HG03565 (cell line): ENCODE measurements around the gene SUN2.

Experiments used
- ATAC-seq: cut with Tn5 transposase; IDR thresholded peaks from one replicate; pipeline ENCODE4 v1.9.1; 2021; ENCODE audit warnings: mild to moderate bottlenecking, moderate library complexity; ENCODE audit not compliant: unreplicated experiment

Gene SUN2

GRCh38 chr22:38754751-38755154 lies 1.0 kb downstream of the SUN2 start:
- ATAC-seq, result no peak

GRCh38 chr22:38753948-38754750 lies 1.6 kb downstream of the SUN2 start:
- ATAC-seq, result no peak

- ATAC-seq, result no peak
Measured at GRCh38 chr22:38751422-38752346, 4.1 kb downstream of the SUN2 start.

GRCh38 chr22:38751066-38751421 lies 4.8 kb downstream of the SUN2 start:
- ATAC-seq, result no peak

GRCh38 chr22:38750638-38751037 lies 5.2 kb downstream of the SUN2 start:
- ATAC-seq, result no peak

GRCh38 chr22:38750104-38750503 lies 5.7 kb downstream of the SUN2 start:
- no peak for ATAC-seq

GRCh38 chr22:38748487-38749136 lies 7.2 kb downstream of the SUN2 start:
- no peak for ATAC-seq

- ATAC-seq, result no peak
Measured at GRCh38 chr22:38745676-38746460, 9.9 kb downstream of the SUN2 start.

GRCh38 chr22:38744981-38745380 lies 10.8 kb downstream of the SUN2 start:
- no peak for ATAC-seq

GRCh38 chr22:38742176-38742942 lies 13.4 kb downstream of the SUN2 start:
- ATAC-seq, result no peak

GRCh38 chr22:38741576-38741975 lies 14.2 kb downstream of the SUN2 start:
- ATAC-seq, result no peak

- ATAC-seq, result no peak
Measured at GRCh38 chr22:38741166-38741565, 14.6 kb downstream of the SUN2 start.

GRCh38 chr22:38740754-38741153 lies 15.0 kb downstream of the SUN2 start:
- no peak for ATAC-seq

- ATAC-seq, result no peak
Measured at GRCh38 chr22:38740116-38740723, 15.6 kb downstream of the SUN2 start.

GRCh38 chr22:38739300-38740055 lies 16.3 kb downstream of the SUN2 start:
- no peak for ATAC-seq

- no peak for ATAC-seq
Measured at GRCh38 chr22:38738475-38739070, 17.2 kb downstream of the SUN2 start.

GRCh38 chr22:38737302-38738060 lies 18.3 kb downstream of the SUN2 start:
- ATAC-seq, result no peak

- ATAC-seq, result no peak
Measured at GRCh38 chr22:38736257-38736570, 19.6 kb downstream of the SUN2 start.
